Prostate gland (tissue), 2 donors: ENCODE results near the gene ACTRT2. TPM values are rescaled to one million over a fixed set of nuclear protein-coding genes. Genes with fewer than 3 reads are reported as not detected.

Experiments used
- DNase-seq: peaks from one replicate; pipeline ENCODE4 v3.0.0-alpha.2; 2019; ENCODE audit warnings: low spot score
- H3K27ac ChIP-seq, 2 donors: fragments of 200-600 bp; sonication (generic); 2 replicates each; pipeline ENCODE4 v1.5.1; 2017 to 2019
- H3K27me3 ChIP-seq: fragments of 200-600 bp; sonication (generic); replicated peaks from 2 replicates; pipeline ENCODE4 v1.5.1; 2019; ENCODE audit not compliant: insufficient read depth
- H3K36me3 ChIP-seq, 2 donors: fragments of 200-600 bp; sonication (generic); 1 replicate in 1 of 2; 2 replicates in 1 of 2; pipeline versions ENCODE4 v1.5.1 to v1.8.1; 2017 to 2019
- H3K4me1 ChIP-seq: fragments of 200-600 bp; sonication (generic); replicated peaks from 2 replicates; pipeline ENCODE4 v1.5.1; 2019
- H3K4me3 ChIP-seq, 2 donors: fragments of 200-600 bp; sonication (generic); 2 replicates each; pipeline ENCODE4 v1.5.1; 2017 to 2019
- H3K9me3 ChIP-seq: fragments of 200-600 bp; sonication (generic); 2 replicates; pipeline ENCODE4 v1.5.1; 2017
- CTCF ChIP-seq, 4 experiments: fragments of 200-600 bp in 2 of 4; fragments of 450-650 bp in 2 of 4; sonication (generic) in 2 of 4; IDR thresholded peaks; 1 replicate in 3 of 4; 2 replicates in 1 of 4; pipeline ENCODE4 v1.5.1; 2016 to 2019; ENCODE audit warnings: antibody characterized with exemption in 4 of 4, mild to moderate bottlenecking in 2 of 4, moderate library complexity in 2 of 4
- POLR2A ChIP-seq: fragments of 450-650 bp; IDR thresholded peaks from one replicate; pipeline ENCODE4 v1.6.1; 2016; ENCODE audit warnings: antibody characterized with exemption, mild to moderate bottlenecking
- POLR2AphosphoS5 ChIP-seq: sonication (generic); formaldehyde crosslinking; IDR thresholded peaks from one replicate; pipeline ENCODE4 v1.6.1; 2017; ENCODE audit warnings: antibody characterized with exemption
- WGBS: methylation state at CpG from one replicate; pipeline ENCODE4 v1.1.5; 2018; 5-methylcytosine and 5-hydroxymethylcytosine counted together
- intact Hi-C: fragments of 100-400 bp; cut with DNase I; formaldehyde crosslinking; loops from one replicate; pipeline ENCODE4 v1.14.2; 2022
- total RNA-seq, 2 donors: library from RNA; depleted of rRNA; stranded (reverse); fragments of >200 nt; gene quantifications; one replicate each; pipeline ENCODE4 v1.1.0, GENCODE V29; 2016

Gene ACTRT2
- total RNA-seq, 2 donors from 2014 or later: 7.2 TPM; not detected in 1

GRCh38 chr1:3014443-3015268 is 6.6 kb upstream of the ACTRT2 start:
- Histone ChIP-seq H3K4me1 (no peaks in the 10 kb centered on the region), H3K36me3 (no peaks in the 10 kb centered on the region), H3K27me3 (peaks cover 29% of the 10 kb centered on the region), H3K4me3 (no peak overlapping the region), H3K27ac (no peak overlapping the region), H3K9me3 (no peaks in the 10 kb centered on the region)
- no peak for DNase-seq
- intact Hi-C loops: loop anchor here (5.0 kb wide), 1 partner anchor 268 kb away; no protein-coding TSS in a partner anchor
- TF ChIP-seq CTCF (IDR thresholded peaks at IDR 0.05) (no peak), POLR2AphosphoS5 (no peak), POLR2A (no peak)
- WGBS: 76% methylated on average over 26 of the region's 26 CpGs

GRCh38 chr1:3015269-3015635 is 6.0 kb upstream of the ACTRT2 start:
- Histone ChIP-seq H3K27me3 (peaks cover 29% of the 10 kb centered on the region), H3K36me3 (no peaks in the 10 kb centered on the region), H3K9me3 (no peaks in the 10 kb centered on the region), H3K4me1 (no peaks in the 10 kb centered on the region), H3K27ac (no peak overlapping the region), H3K4me3 (no peak overlapping the region)
- DNase-seq: no peak
- no peak for TF ChIP-seq POLR2A
- no peak for TF ChIP-seq CTCF (IDR thresholded peaks at IDR 0.05)
- no peak for TF ChIP-seq POLR2AphosphoS5
- WGBS: 88% methylated on average over 10 of the region's 10 CpGs
- intact Hi-C loops: no loop called here

GRCh38 chr1:3015744-3016143 is 5.5 kb upstream of the ACTRT2 start:
- no peaks in the 10 kb centered on the region for H3K9me3 ChIP-seq
- H3K27ac ChIP-seq: no peak overlapping the region
- WGBS: 83% methylated on average over 5 of the region's 5 CpGs
- no peak overlapping the region for H3K4me3 ChIP-seq
- intact Hi-C loops: no loop called here
- no peaks in the 10 kb centered on the region for H3K4me1 ChIP-seq
- no peak for DNase-seq
- H3K27me3 ChIP-seq: peaks cover 29% of the 10 kb centered on the region
- no peak for TF ChIP-seq POLR2AphosphoS5
- TF ChIP-seq POLR2A: no peak
- TF ChIP-seq CTCF (IDR thresholded peaks at IDR 0.05): no peak
- no peaks in the 10 kb centered on the region for H3K36me3 ChIP-seq

- intact Hi-C loops: no loop called here
- Histone ChIP-seq H3K27me3 (peaks cover 21% of the 10 kb centered on the region), H3K36me3 (no peaks in the 10 kb centered on the region), H3K9me3 (no peaks in the 10 kb centered on the region), H3K4me1 (no peaks in the 10 kb centered on the region), H3K4me3 (no peak overlapping the region), H3K27ac (no peak overlapping the region)
- 51% methylated on average over 21 of the region's 22 CpGs for WGBS
- TF ChIP-seq POLR2A (no peak), CTCF (IDR thresholded peaks at IDR 0.05) (no peak), POLR2AphosphoS5 (no peak)
- no peak for DNase-seq
These were observed 4.4 kb upstream of the ACTRT2 start for GRCh38 chr1:3016641-3017439.
